Epidermal melanocyte (primary cell): ENCODE measurements around the gene FOS.

Source experiments
- DNase-seq: peaks from one replicate; pipeline ENCODE4 v3.0.0; 2011; ENCODE audit warnings: low spot score; ENCODE audit not compliant: insufficient read length

FOS gene

DNA sequence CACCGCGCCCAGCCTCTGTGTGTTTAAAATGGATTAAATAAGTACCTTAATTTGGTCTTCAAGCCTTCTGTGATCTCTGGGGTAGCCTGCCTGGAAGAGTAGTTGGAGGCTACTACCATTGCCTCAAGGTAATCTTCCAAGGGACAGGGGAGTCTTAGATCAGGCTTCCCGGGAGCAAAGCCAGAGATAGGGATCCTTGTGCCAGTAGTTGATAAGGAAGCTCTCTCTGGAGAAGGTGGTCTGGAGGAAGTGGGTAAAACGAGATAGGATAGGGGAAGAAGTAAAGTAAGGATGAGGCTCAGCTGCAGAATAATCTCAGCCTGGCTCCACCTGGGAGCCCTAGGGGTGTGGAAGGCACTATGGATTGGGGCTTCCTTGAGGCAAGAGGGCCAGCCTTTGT lies 38.5 kb downstream of the FOS start:
- DNase-seq: no peak

- DNase-seq: no peak
These were observed 39.7 kb downstream of the FOS start for GRCh38 chr14:75318353-75318752.

- DNase-seq: no peak
These were observed 40.4 kb downstream of the FOS start for GRCh38 chr14:75319021-75319420.

GRCh38 chr14:75320196-75320595 lies 41.6 kb downstream of the FOS start:
- no peak for DNase-seq

- DNase-seq: no peak
These were observed 44.1 kb downstream of the FOS start for GRCh38 chr14:75322746-75323145.

GRCh38 chr14:75323571-75323970 lies 44.9 kb downstream of the FOS start:
- no peak for DNase-seq

- DNase-seq: no peak
These were observed 50.0 kb downstream of the FOS start for GRCh38 chr14:75328558-75329155.

GRCh38 chr14:75329369-75329768 lies 50.7 kb downstream of the FOS start:
- DNase-seq: no peak

DNA sequence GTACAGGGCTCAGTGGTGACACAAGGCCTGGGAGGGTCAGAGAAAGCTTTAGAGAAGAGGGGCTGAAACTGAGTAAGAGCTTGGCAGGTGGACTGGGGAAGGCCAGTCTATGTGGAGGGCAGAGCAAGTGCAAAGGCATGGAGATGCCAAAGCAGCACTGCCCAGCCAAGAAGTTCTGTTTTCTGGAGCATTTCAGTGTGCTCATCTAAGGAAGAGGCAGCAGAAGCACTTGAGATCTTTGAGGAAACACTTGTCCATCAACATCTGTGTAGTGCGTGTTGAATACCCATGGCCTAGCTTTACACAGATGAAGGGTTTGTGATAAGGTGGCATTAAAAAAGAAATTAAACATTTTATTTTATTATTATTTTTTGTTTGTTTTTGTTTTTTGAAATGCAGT lies 52.8 kb downstream of the FOS start:
- DNase-seq: no peak
